HG03060 (cell line): Measurements from ENCODE around the gene TBC1D2B.

Experiments used
- ATAC-seq: cut with Tn5 transposase; IDR thresholded peaks from one replicate; pipeline ENCODE4 v1.9.1; 2021; ENCODE audit warnings: low read depth, moderate number of reproducible peaks; ENCODE audit not compliant: unreplicated experiment

Gene TBC1D2B

GRCh38 chr15:78075490-78076230 lies 1.9 kb downstream of the TBC1D2B start:
- no peak for ATAC-seq

- no peak for ATAC-seq
Observed at GRCh38 chr15:78073046-78073787, 4.3 kb downstream of the TBC1D2B start.

- ATAC-seq: no peak
Observed at GRCh38 chr15:78072080-78072892, 5.2 kb downstream of the TBC1D2B start.

- ATAC-seq: no peak
Observed at GRCh38 chr15:78071383-78071782, 6.1 kb downstream of the TBC1D2B start.

- no peak for ATAC-seq
Observed at GRCh38 chr15:78070049-78070700, 7.3 kb downstream of the TBC1D2B start.

- ATAC-seq: no peak
Observed at GRCh38 chr15:78069462-78070029, 8.0 kb downstream of the TBC1D2B start.

- ATAC-seq: no peak
Observed at GRCh38 chr15:78069052-78069414, 8.5 kb downstream of the TBC1D2B start.

GRCh38 chr15:78067328-78068228 lies 9.9 kb downstream of the TBC1D2B start:
- ATAC-seq: no peak

GRCh38 chr15:78065973-78066946 lies 11.3 kb downstream of the TBC1D2B start:
- ATAC-seq: peak; percentile 43

GRCh38 chr15:78065284-78065872 lies 12.1 kb downstream of the TBC1D2B start:
- ATAC-seq: no peak

- ATAC-seq: no peak
Observed at GRCh38 chr15:78064544-78064943, 13.0 kb downstream of the TBC1D2B start.

- ATAC-seq: no peak
Observed at GRCh38 chr15:78063970-78064385, 13.5 kb downstream of the TBC1D2B start.

GRCh38 chr15:78063217-78063616 lies 14.3 kb downstream of the TBC1D2B start:
- ATAC-seq: no peak

- no peak for ATAC-seq
Observed at GRCh38 chr15:78061963-78062427, 15.5 kb downstream of the TBC1D2B start.

GRCh38 chr15:78060232-78060631 lies 17.3 kb downstream of the TBC1D2B start:
- ATAC-seq: no peak

- no peak for ATAC-seq
Observed at GRCh38 chr15:78059110-78059839, 18.2 kb downstream of the TBC1D2B start.

- no peak for ATAC-seq
Observed at GRCh38 chr15:78058401-78058935, 19.0 kb downstream of the TBC1D2B start.
